ENCODE results near the gene DPP6. TPM values are rescaled to one million over a fixed set of nuclear protein-coding genes. Genes with fewer than 3 reads are reported as not detected.
"Not testable (repeated sequence)": the region's sequence is repeated elsewhere in the genome, so short reads cannot be mapped to it uniquely, and the experiment has no call there.

Gene DPP6
- total RNA-seq, 1 donor from 2014 or later: not detected

DNA sequence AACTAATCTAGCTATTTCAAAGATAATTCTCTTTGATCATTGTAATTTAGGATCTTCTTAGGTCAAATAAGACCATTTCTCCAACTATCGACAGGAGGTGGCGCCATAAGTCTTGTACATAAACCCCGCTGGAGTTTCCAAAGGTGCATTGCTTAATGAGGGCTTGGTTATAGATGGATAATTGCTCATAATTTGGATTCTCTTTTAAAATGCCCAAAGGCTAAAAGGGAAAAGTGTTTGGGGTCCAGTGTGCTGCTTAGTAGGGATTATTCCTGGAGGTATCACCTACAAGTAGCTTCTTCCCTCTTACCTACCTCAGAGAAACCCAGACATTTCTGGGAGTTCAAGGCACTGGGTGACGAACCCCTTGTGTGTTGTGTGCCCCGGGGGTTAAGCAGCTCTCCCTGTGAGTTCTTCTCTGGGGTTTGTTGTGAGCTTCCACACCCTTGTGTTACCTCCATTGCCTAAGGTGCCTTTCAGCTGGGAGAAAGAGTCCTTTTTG lies 875.5 kb downstream of the DPP6 start:
- peak; percentile 83 for DNase-seq (ENCODE audit: low spot score)

DNA sequence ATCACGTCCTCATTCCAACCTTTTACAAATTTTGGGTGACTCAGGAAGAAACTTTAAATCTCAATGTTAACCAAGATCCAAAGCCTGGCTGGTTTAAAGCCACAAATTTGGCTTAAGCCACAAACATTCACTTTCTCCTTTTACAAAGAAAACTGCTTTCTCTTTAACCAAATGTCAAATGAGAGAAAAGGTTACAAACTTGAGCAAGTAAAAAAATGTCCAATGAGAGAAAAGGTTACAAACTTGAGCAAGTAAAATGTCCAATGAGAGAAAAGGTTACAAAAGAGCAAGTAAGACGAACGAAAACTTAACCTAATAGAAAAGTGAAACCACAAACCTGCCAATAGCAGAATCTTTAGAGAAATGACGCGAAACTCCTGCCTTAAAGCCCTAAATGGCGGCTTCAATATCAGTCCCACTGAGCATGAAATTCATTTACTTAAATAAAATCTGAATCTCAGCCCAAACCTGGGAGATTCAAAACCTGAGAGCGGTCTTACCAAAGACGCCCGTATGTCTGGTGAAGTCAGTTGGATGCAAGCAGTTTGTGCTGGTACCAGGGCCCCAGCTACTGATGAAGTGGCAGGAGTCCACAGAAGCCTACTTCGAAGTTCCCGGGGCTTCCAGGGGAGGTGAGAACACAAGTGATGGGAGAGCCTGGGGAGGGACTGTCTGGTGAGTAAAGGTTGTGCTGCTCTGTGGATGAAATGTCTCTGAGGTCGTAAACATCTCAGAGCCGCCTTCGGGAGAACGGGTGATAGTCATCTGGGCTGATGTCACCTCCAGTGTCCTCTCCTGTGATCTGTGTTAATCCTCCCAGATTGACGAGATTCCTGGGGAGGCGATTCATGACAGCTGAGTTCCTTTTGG lies 876.2 kb downstream of the DPP6 start:
- no peak for DNase-seq (ENCODE audit: low spot score)

DNA sequence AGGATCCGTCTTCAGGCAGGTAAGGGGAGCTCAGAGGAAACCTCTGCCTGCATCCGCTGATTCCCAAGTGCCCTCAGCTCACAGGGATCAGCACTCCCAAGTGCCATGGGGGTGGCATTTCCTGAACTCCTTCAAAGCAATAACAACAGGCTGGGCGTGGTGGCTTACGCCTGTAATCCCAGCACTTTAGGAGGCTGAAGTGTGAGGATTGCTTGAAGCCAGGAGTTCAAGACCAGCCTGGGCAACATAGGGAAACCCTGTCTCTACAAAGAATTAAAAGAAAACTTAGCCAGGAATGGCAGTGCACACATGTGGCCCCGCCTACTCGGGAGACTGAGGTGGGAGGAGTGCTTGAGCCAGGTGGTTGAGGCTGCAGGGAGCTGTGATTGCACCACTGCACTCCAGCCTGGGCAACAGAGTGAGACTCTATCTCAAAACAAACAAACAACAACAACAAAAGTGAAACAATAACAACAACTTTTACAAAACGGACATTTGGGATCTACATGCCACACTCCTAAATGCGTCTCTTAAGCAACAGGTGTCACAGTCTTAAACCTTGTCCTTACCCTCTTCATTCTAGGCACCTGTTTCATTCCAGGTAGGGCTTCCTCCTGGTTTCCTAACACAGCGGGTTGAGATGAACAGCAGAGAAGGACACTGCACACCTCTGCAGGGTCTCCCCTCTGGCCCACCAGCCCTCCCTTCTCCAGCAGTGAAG lies 877.0 kb downstream of the DPP6 start:
- no peak for DNase-seq (ENCODE audit: low spot score)

DNA sequence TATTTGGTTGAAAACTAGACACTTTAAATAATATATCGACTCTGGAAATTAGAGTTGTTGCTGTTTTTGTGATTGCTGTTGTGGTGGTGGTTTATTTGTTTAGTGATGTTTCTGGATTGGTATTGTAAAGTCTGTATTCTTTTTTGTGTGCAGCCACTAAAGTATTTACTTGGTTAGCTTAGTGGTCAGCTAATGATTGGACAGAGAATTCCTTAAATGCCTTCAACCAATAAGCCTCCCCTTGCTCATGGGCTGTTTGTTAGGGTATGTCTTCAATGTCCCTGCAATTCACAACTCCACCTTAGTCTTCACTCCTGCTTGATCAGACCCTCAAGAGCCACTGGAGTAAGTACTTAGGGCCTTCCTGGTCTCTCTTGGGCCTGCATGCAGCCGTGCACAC lies 879.7 kb downstream of the DPP6 start:
- no peak for DNase-seq (ENCODE audit: low spot score)

DNA sequence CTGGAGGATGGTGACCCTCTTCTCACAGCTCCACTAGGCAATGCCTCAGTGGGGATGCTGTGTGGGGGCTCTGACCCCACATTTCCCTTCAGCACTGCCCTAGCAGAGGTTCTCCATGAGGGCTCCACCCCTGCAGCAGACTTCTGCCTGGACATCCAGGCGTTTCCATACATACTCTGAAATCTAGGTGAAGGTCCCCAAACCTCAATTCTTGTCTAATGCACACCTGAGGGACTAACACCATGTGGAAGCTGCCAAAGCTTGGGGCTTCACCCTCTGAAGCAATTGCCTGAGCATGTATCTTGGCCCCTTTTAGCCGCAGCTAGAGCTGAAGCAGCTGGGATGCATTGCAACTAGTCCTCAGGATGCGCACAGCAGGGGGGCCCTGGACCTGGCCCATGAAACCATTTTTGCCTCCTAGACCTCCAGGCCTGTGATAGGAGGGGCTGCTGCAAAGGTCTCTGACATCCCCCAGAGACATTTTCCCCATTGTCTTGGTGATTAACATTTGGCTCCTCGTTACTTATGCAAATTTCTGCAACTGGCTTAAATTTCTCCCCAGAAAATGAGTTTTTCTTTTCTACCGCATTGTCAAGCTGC lies 882.3 kb downstream of the DPP6 start:
- not testable (repeated sequence) for DNase-seq (ENCODE audit: low spot score)

- no peak for DNase-seq (ENCODE audit: low spot score)
Observed at GRCh38 chr7:154937837-154938236, 885.6 kb downstream of the DPP6 start.

GRCh38 chr7:154942691-154943090 lies 890.5 kb downstream of the DPP6 start:
- no peak for DNase-seq (ENCODE audit: low spot score)

All from ureter (tissue), 1 donor.